Epidermal melanocyte (primary cell): ENCODE results near the gene RBBP4.
"Not testable (repeated sequence)": the region's sequence is repeated elsewhere in the genome, so short reads cannot be mapped to it uniquely, and the experiment has no call there.

Experiments
- DNase-seq: peaks from one replicate; pipeline ENCODE4 v3.0.0; 2011; ENCODE audit warnings: low spot score; ENCODE audit not compliant: insufficient read length

The RBBP4 gene

DNA sequence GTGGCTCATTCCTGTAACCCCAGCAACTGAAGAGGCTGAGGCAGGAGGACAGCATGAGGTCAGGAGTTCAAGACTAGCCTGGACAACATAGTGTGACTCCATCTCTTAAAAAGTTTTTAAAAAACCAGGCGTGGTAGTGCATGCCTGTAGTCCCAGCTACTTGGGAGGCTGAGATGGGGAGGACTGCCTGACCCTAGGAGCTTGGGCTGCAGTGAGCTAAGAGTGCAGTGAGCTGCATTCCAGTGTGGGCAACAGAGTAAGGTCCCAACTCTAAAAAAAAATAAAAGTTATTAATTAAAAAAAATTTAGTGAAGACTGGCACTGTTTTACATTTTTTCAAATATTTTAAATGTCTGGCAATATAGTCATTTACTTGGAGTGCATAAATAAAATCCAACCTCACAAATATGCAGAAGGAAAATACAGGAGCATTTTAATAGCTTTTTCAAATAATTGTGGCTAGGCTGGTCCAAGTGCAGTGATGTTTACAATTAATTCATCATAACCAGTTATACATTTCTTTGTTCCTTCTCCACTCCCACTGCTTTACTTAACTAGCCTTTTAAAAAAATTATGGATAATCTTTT lies 11.4 kb upstream of the RBBP4 start:
- DNase-seq, result no peak

DNA sequence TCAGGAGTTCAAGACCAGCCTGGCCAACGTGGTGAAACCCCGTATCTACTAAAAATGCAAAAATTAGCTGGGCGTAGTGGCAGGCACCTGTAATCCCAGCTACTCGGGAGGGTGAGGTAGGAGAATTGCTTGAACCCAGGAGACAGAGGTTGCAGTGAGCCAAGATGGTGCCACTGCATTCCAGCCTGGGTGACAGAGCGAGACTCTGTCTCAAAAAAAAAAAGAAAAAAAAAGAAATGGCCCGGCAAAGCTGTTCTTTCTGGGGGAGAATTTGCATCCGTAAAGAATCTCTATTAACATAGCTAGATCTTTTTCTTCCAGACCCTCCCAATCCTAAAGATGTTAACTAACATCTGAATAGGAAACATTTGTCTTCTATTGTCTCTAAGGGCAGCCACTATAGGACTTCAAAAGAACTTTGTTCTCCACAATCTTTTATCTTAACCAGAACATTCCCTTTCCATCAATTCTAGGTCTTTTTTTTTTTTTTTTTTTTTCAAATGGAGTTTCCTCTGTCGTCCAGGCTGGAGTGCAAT lies 8.6 kb upstream of the RBBP4 start:
- not testable (repeated sequence) for DNase-seq

DNA sequence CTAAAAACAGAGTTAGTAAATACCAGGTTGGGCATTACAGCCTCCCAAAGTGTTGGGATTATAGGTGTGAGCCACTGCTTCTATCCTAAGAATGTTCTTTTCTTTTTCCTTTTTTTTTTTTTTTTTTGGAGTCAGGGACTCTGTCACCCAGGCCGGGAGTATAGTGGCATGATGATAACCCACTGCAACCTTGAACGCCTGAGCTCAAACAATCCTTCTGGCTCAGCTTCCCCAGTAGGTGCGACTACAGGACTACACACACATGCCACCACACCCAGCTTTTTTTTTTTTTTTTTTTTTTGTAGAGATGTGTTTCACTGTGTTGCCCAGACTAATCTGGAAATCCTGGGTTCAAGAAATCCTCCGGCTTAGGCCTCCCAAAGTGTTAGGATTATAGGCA lies 6.6 kb upstream of the RBBP4 start:
- no peak for DNase-seq

DNA sequence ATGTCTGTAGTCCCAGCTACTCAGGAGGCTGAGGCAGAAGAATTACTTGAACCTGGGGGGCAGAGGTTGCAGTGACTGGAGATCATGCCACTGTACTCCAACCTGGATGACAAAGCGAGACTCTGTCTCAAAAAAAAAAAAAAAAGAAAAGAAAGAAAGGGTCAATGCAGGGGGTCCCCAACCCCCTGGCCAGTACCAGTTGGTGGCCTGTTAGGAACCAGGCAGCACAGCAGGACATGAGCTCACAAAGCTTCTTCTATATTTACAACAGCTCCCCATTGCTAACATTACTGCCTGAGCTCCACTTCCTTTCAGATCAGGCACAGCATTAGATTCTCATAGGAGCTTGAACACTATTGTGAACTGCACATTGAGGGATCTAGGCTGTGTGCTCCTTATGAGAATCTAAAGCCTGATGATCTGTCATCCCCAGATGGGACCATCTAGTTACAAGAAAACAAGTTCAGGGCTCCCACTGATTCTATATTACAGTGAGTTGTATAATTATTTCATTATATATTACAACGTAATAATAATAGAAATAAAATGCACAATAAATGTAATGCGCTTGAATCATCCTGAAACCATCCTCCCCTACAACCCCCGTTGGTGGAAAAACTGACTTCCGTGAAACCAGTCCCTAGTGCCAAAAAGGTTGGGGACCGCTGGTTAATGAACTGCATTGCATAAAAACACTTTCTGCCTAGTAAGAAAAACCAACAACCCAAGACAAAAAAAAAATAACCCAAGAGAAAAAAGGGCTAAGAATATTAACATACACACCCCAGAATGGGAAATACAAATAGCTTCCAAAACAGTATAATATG lies 3.5 kb upstream of the RBBP4 start:
- DNase-seq, result no peak

DNA sequence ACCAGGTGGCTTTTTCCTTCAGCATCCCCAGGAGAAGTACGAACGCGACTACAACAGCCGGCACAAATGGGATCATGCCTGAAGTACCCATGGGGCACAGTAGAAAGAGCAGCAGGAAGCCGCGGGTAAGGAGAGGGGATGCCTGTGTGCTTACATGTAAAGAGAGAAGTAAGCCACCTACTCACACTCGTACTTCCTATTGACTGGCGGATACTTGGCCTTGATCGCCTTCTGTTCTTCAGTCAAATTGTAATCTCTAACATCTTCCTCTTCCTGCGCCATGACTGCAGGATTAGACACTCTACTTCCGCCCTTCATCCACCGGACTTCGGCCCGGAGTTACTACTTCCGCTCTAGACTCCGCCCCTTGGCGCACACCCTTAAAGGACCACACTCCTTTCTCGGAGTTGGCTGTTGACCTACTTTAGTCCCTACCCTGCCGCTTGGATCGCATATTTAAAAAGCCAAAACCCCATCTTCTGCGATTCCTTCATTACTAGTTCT lies 708 bp upstream of the RBBP4 start, which contains the start of gene ZBTB8OS:
TSS of gene ZBTB8OS (minus strand) at position 303 of the 504 bp plus-strand sequence. CDS start at position 282, 21 bp downstream.
- DNase-seq, result peak; percentile 97

DNA sequence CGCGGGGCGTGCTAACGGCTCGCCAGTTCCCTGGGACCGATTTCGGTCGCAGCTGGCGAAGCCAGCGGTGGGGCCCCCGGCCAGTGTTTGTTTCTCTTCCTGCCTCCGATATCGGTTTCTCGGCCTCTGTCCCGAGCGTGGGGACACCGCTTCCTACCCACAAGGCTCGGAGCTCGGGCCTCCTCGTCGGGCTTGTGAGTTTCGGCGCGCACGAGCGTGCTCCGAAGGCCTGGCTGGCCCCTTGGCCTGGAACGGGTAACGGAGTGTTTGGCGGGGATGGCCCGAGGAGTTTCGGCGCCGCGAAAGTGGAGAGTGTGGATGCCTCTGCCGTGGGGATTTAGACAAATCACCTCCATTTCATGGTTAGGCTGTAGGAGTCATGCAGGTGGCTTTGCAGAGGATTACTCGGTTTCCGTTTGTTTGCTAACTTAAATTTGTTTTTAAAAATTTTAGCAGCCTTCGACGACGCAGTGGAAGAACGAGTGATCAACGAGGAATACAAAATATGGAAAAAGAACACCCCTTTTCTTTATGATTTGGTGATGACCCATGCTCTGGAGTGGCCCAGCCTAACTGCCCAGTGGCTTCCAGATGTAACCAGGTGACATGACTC lies 559 bp downstream of the RBBP4 start:
- no peak for DNase-seq

DNA sequence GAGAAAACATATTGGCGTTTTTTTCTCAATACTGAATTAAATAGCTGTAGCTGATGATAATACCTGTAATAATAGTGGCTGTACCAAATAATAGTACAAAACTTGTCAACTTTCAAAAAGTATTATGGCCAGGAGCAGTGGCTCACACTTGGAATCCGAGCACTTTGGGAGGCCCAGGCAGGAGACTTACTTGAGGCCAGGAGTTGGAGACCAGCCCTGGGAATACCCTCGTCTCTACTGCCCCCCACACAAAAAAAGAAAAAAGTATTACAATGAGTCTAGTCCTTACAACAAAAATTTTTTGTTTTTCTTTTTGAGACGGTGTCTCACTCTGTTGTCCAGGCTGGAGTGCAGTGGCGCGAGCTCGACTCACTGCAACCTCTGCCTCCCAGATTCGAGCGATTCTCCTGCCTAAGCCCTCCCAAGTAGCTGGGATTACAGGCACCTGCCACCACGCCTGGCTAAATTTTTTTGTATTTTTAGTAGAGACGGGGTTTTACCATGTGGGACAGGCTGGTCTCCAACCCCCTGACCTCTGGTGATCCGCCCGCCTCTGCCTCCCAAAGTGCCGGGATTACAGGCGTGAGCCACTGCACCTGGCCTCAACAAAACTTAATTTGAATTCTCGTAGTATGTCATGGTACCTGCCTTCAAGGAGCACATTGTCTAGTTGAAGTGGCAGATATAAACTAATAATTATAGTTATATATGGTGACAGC lies 1.4 kb downstream of the RBBP4 start:
- no peak for DNase-seq

DNA sequence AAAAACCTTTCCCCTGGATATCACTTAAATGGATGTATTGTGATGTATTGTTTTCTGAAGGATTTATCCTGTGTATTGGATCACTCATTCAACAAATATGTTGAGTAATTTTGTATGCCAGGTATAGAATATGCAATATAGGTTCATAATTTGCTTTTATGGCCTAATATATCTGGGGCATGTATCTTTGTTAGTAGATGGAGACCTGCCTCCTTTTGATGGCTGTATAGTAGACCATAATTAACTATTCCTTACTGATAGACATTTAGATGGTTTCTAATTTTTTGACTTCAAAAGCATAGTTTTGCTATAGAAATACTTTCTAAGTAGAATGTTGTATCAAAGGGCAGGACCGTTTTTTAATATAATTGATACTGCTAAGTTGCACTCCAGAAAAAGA lies 8.6 kb downstream of the RBBP4 start:
- no peak for DNase-seq

DNA sequence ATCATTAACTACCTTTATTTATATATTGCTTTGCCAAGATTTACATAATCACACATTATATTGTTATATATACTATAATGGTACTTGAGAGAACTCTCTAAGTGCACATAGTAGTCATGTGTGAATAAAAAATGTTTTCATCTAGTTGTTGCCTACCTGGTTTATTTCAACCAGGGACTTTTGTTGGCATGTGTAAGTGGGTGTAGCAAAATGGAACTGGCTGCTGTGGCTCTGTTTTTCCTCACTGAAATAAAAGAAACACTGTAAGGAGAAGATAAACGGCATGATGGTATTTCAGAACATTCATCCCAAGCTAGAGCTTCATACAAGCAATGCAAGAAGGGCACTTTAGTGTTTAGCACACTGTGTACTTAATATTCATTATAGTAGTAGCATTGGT lies 14.9 kb downstream of the RBBP4 start:
- DNase-seq, result no peak

DNA sequence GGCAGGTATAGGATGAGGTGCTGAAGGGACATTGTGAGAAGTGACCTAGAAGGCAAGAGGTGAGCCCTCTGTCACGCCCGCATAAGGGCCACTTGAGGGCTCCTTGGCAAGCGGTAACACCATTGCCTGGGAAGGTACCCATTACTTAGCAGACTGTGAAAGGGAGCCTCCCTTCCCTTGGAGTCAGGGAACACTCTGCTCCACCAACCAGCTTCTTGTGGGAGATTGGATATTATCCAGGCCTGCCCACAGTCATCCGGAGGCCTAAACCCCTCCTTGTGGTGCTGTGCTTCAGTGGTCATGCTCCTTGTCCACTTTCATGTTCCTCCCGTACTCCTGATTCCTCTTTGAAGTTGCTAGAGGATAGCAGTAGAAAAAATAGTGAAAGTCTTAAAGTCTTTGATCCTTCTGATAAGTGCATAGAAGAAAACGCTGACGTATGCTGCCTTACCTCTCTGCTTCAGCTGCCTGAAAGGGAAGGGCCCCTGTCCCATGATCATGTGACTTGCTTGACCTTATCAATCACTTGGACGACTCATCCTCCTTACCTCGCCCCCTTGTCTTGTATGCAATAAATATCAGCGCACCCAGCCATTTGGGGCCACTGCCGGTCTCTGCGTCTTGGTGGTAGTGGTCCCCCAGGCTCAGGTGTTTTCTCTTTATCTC lies 16.0 kb downstream of the RBBP4 start:
- DNase-seq, result no peak

DNA sequence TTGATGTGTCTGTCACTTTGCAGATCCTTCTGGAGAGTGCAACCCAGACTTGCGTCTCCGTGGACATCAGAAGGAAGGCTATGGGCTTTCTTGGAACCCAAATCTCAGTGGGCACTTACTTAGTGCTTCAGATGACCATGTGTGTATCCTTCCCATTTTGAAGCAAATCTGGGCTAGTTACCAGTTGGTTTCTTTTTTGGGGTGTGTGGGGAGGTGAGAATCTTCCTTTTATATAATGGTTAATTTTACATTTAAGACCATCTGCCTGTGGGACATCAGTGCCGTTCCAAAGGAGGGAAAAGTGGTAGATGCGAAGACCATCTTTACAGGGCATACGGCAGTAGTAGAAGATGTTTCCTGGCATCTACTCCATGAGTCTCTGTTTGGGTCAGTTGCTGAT lies 17.7 kb downstream of the RBBP4 start:
- DNase-seq, result not testable (repeated sequence)

DNA sequence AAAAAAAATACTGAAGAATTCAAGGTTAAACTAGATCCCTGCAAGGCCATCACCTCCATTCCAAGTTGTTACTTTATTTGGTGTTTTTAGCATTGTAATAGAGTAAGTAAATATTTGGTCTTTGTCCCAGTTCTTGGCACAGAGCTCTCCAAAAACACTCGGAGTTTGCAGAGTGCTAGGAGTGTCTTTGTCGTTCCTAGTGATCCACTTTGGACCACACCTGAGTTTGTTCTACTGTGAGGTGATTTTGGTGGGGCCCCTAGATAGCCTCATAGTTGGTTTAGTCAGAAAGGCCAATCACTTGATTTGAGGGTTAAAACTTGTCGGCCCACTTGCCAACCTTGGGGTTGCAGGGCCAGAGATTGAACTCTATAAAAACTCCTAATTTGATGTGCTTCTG lies 25.9 kb downstream of the RBBP4 start:
- no peak for DNase-seq

DNA sequence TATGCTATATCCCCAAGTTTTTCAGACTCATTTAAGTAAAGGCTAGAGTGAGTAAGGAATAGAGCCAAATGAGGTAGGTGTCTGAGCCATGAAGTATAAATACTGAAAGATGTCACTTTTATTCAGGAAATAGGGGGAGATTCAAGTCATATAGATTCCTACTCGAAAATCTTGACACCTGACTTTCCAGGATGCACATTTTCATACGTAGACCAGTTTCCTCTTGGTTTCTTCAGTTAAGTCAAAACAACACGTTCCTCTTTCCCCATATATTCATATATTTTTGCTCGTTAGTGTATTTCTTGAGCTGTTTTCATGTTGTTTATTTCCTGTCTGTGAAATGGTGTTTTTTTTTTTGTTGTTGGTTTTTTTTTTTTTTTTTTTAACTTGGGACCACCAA lies 29.0 kb downstream of the RBBP4 start:
- not testable (repeated sequence) for DNase-seq

DNA sequence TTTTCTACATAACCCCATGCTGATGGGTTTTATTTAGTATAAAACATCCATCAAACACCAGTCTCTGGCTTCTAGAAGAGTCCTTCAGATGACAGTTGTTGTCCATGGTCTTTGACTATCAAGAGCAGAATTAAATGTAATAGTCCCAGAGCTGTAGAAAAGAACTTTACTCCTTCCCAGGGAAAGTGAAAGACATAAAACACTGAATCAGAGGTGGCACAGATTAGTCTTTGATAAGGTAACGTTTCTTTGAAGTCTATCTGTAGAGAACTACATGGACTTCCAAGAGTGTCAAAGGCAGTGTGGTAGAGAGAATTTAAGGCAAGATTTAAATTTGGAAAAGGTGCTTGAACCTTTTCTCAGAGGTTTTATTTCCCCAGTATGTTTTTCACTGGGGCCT lies 29.6 kb downstream of the RBBP4 start:
- no peak for DNase-seq

DNA sequence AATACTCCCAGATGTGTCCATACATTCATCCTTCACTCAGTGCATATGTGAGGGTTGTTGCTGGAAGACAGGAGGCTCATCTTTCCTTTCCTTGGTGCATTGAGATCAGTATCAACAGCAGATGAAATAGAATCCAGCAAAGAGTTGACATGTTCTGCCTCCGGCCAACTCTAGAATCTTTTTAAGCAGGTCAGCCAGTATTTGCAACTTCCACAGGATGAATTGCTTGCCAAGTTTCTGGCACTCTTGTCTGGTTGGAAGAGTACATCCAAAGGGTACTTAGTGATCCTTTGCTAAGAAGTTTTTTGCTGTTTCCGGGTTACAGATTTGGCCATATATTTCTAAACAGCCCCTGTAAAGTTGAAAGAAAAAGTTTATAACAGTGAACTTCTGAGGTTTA lies 30.5 kb downstream of the RBBP4 start:
- no peak for DNase-seq

DNA sequence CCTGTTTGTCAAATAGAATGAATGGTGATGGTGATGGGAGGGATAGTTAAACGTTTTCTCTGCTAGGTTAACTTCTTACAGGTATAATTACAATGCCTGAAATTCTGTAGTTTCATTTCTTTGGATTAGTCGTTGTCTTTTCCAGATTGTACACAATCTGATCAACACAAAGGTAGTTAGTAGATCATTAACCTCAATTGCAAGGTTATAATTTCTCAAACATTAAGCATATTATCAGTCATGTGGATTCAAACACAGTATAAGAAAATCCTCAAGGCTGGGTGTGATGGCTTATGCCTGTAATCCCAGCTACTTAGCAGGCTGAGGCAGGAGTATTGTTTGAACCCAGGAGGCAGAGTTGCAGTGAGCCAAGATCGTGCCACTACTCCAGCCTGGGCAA lies 31.0 kb downstream of the RBBP4 start:
- DNase-seq, result no peak

DNA sequence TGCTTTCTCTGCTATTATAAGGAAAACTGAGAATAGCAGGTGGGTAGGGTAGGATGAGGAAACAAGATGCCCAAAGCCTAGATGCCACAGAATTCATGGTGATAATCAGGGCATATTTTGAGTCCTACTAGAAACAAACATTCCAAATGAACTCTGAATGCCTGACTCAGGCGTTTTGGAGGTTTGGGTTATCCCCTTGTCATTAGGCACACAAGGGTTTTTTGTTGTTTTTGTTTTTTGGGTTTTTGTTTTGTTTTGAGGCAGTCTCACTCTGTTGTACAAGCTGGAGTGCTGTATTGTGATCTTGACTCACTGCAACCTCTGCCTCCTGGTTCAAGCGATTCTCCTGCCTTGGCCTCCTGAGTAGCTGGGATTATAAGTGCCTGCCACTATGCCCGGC lies 32.4 kb downstream of the RBBP4 start:
- no peak for DNase-seq

DNA sequence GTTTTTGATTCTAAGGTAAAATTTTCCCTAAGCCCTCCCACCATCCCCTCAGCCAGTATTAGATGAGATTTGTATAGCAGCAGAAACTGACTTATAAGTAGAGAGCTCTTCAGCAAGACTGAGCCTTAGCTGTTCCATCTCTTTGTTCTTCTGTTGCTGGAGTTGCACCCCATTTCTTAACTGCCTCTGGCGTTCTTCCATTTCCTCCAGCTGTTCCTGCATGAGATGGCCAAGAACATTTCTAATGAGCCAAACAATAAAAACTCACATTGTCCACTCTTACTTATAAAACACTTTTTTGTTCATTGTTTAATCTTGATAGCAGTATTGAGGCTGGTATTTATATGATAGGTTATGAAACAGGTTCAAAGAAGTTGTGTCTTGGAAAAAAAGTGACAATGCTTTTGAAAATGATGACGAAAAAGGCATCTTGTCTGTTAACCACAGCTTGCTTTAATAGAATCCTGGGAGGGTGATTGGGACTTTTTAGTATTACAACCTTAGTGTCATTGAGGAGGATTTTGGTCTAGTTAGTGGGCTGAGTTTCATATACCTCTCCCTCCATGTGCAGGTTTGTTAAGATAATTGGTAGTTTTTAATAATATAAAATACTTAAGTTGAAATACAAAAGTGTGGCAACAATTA lies 33.3 kb downstream of the RBBP4 start:
- peak; percentile 54 for DNase-seq

DNA sequence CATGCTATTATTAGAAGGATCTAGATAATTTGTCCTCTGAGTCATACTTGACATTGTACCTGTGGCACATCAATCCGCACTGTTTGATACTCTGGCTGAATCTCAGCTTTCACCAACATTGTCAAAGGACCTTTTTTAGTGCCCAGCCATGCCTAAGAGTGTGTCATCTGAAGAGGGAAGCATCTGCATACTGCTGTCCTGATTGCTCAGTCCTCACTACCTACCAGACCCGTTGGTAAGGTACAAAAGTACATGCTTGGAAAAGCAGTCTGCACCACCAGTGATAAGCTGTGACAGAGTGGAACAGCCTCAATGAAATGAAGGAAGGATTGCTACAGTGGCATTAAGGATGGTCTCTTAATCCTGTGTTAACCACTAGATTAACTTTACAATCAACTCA lies 34.5 kb downstream of the RBBP4 start:
- no peak for DNase-seq

DNA sequence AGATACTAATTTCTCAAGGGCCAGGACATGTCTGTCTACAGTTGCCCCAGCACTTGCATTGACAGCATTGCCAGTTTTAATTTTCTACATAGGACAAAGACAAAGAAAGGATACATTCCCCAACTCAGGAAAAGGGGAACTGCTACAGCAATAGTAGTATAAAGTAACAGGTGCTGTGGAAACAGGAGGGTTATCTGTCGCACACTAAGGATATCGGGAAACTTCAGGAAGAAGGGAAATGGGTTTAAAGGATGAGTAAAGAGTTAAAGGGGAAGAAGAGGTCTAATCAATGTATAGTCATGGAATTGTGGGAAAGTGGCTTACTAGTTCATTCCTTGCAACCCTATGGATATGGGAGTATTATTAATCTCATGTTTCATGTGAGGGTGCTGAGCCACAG lies 35.4 kb downstream of the RBBP4 start:
- DNase-seq, result no peak
